ENCODE measurements around the gene RSU1. TPM values are rescaled to one million over a fixed set of nuclear protein-coding genes. Genes with fewer than 3 reads are reported as not detected.

The RSU1 gene
- total RNA-seq, 1 donor from 2014 or later = 33.7 TPM

DNA sequence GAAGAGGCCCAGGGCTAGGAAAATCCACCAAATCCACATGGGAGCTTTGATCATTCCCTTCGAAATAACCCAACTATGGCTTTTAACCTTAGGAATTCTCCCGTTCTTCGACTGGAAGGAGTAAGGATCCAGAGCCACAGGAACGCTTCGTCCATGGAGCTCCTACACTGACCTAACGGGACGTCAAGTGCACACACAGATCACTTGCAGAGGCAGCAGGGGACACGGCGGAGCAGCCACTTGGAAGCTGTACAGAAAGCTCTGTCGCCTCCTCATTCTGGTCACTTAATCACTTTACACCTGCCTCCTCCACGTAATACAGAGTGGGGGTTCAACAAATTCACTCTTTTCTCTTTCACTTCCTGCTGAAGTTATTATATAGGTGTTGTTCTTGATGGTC is 43.9 kb downstream of the RSU1 start:
- H3K4me1 Mint-ChIP-seq = peaks cover 16% of the 10 kb centered on the region
- no peak for DNase-seq (ENCODE audit: low read depth, low spot score)
- H3K36me3 Mint-ChIP-seq (ENCODE audit: low read depth) = no peaks in the 10 kb centered on the region
- H3K27ac Mint-ChIP-seq (ENCODE audit: unreplicated experiment) = no peak overlapping the region
- TF ChIP-seq, protein P1, sequence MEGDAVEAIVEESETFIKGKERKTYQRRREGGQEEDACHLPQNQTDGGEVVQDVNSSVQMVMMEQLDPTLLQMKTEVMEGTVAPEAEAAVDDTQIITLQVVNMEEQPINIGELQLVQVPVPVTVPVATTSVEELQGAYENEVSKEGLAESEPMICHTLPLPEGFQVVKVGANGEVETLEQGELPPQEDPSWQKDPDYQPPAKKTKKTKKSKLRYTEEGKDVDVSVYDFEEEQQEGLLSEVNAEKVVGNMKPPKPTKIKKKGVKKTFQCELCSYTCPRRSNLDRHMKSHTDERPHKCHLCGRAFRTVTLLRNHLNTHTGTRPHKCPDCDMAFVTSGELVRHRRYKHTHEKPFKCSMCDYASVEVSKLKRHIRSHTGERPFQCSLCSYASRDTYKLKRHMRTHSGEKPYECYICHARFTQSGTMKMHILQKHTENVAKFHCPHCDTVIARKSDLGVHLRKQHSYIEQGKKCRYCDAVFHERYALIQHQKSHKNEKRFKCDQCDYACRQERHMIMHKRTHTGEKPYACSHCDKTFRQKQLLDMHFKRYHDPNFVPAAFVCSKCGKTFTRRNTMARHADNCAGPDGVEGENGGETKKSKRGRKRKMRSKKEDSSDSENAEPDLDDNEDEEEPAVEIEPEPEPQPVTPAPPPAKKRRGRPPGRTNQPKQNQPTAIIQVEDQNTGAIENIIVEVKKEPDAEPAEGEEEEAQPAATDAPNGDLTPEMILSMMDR (conservative IDR thresholded peaks at IDR 0.05) = no peak
- no peak overlapping the region for H3K4me3 Mint-ChIP-seq
- no peaks in the 10 kb centered on the region for H3K9me3 Mint-ChIP-seq
- H3K27me3 Mint-ChIP-seq (ENCODE audit: low read depth) = no peaks in the 10 kb centered on the region

DNA sequence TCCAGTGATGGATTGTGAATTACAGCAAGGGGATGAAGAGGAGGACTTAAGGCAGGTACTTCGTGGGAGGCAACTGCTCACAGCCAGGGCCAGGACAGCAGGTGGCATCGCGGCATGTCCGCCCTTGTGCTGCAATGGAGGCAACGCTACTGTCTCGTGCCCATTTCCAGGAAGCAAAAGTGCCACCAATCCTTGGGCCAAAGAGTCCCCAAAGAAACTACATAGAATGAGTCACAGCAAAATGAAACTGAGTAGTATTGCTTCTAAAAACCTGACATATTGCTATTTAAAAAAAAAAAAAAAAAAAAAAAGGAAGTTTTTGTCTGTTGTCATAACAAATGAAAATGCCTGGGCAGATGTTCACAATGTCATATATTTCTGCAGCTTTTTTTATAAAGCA is 46.6 kb downstream of the RSU1 start:
- no peaks in the 10 kb centered on the region for H3K36me3 Mint-ChIP-seq (ENCODE audit: low read depth)
- H3K4me3 Mint-ChIP-seq = no peak overlapping the region
- no peak for DNase-seq (ENCODE audit: low read depth, low spot score)
- peaks cover 9% of the 10 kb centered on the region for H3K4me1 Mint-ChIP-seq
- TF ChIP-seq, protein P1 (conservative IDR thresholded peaks at IDR 0.05) = no peak
- H3K27ac Mint-ChIP-seq (ENCODE audit: unreplicated experiment) = no peak overlapping the region
- H3K9me3 Mint-ChIP-seq = no peaks in the 10 kb centered on the region
- no peaks in the 10 kb centered on the region for H3K27me3 Mint-ChIP-seq (ENCODE audit: low read depth)

DNA sequence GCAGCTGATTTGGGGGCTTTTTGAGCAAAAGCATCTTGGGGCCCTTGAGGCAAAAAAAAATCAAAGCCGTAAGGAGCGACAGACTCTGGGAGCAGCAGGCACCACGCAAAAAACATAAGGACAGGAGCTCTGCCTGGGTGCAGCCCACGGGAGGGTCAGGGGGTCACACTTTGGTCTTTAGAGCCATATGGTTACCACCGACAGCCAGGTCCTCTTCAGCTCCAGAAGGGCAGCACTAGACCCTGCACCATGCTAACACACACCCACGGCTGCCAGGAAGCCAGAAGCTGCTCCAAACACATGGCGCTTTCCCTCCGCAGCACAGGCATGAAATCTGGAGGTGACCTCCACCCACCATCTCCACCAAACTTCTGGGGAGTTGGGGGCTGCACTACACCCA is 47.1 kb downstream of the RSU1 start:
- no peaks in the 10 kb centered on the region for H3K36me3 Mint-ChIP-seq (ENCODE audit: low read depth)

GRCh38 chr10:16769331-16769730 is 47.9 kb downstream of the RSU1 start:
- no peak overlapping the region for H3K4me3 Mint-ChIP-seq
- H3K27me3 Mint-ChIP-seq (ENCODE audit: low read depth) = no peaks in the 10 kb centered on the region
- no peaks in the 10 kb centered on the region for H3K9me3 Mint-ChIP-seq
- H3K4me1 Mint-ChIP-seq = peaks cover 9% of the 10 kb centered on the region
- no peak for DNase-seq (ENCODE audit: low read depth, low spot score)
- TF ChIP-seq, protein P1 (conservative IDR thresholded peaks at IDR 0.05) = no peak
- no peaks in the 10 kb centered on the region for H3K36me3 Mint-ChIP-seq (ENCODE audit: low read depth)
- H3K27ac Mint-ChIP-seq (ENCODE audit: unreplicated experiment) = no peak overlapping the region

More for the DNA sequence above, 47.1 kb downstream of the RSU1 start:
- no peak overlapping the region for H3K27ac Mint-ChIP-seq (ENCODE audit: unreplicated experiment)
- TF ChIP-seq, protein P1 (conservative IDR thresholded peaks at IDR 0.05) = no peak
- no peak for DNase-seq (ENCODE audit: low read depth, low spot score)
- H3K9me3 Mint-ChIP-seq = no peaks in the 10 kb centered on the region
- H3K4me1 Mint-ChIP-seq = peaks cover 9% of the 10 kb centered on the region
- no peaks in the 10 kb centered on the region for H3K27me3 Mint-ChIP-seq (ENCODE audit: low read depth)
- no peak overlapping the region for H3K4me3 Mint-ChIP-seq

DNA sequence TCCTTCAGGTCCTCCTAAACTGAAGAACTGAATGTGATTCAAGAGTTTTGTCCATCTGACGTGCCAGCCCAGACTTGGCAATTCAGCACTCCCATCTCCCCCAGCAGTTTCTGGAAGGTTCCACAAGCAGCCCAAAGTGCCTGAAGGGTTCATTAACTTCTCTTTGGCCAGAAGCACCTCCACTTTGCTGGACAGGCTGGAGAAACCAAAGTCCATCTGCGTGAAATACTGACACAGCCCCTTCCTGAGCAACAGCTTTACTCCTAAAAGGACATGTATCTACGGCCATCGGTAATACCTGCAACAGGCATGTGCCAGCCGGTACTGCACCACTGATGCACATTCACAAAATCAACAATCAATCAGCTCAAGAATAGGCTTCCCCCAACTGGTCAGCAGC is 48.5 kb downstream of the RSU1 start:
- TF ChIP-seq, protein P1 (conservative IDR thresholded peaks at IDR 0.05) = no peak
- H3K4me3 Mint-ChIP-seq = no peak overlapping the region
- peaks cover 9% of the 10 kb centered on the region for H3K4me1 Mint-ChIP-seq
- DNase-seq (ENCODE audit: low read depth, low spot score) = no peak
- H3K36me3 Mint-ChIP-seq (ENCODE audit: low read depth) = no peaks in the 10 kb centered on the region
- H3K27ac Mint-ChIP-seq (ENCODE audit: unreplicated experiment) = no peak overlapping the region
- no peaks in the 10 kb centered on the region for H3K9me3 Mint-ChIP-seq
- H3K27me3 Mint-ChIP-seq (ENCODE audit: low read depth) = no peaks in the 10 kb centered on the region
